NK-92 treated with Interleukin-12 subunit alpha and Interleukin-12 subunit beta, amount 100 ng/mL, for 24 hours (cell line): ENCODE data around the gene IER3.

Experiments used
- DNase-seq: peaks from one replicate; lab custom pipeline; 2025; lab: John Stamatoyannopoulos, UW

The IER3 gene

DNA sequence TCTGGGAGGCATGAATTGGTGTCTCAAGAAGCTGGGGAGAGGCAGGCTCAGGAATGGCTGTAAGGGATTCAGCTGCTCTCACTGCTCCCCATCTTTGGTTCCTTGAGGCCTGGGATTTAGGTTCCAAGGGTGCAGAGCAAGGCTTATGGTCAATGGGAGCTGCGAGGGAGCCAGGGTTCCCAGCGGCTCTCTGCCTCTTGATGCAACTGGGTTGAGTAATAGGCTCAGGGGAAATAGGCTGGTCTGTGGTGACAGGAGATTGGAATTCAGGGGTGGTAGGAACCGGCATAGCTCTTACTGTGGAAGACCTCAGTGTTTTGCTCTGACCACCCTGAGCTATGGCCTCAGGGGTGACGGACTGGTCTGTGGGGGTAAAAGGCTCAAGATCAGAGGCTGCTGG lies 40.5 kb downstream of the IER3 start:
- no peak for DNase-seq

DNA sequence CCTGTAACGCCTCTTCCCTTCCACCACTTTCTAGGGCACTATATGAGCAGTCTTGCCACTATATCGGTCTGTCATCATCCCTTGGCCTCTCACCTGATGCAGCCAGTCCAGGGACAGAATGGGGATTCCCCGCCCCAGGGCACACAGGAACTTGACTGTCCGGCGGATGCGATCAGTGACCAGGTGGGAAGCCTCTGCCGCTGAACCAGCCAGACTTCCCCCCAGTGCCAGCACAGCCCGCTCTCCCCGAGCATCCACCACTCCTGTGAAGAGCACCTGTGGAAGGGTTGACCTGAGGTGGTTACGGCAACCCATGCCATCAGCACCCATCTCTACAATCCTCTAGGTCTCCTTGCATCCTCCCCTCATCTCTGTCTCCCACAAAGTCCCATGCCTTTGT lies 41.3 kb downstream of the IER3 start:
- no peak for DNase-seq

- no peak for DNase-seq
Measured at GRCh38 chr6:30700340-30700739, 44.0 kb downstream of the IER3 start.

DNA sequence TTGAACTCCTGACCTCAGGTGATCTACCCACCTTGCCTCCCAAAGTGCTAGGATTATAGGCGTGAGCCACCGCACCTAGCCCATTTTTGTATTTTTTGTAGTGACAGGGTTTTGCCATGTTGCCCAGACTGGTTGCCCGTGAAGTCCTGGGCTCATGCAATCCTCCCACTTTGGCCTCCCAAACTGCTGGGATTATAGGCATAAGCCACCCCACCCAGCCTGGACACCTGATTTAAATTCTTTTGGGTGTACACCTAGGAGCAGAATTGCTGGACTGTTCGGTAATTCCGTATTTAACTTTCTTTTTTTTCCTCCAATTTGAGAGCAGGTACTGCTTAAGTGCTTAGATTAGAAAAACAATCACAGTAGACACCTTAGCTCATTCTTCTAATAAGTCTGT lies 47.9 kb downstream of the IER3 start:
- no peak for DNase-seq
